Measurements from ENCODE around the gene CSNK1A1.
A peak's percentile ranks its signal among the peaks of the same experiment; 100 is the strongest.
"Not testable (repeated sequence)": the region's sequence is repeated elsewhere in the genome, so short reads cannot be mapped to it uniquely, and the experiment has no call there.

CSNK1A1 gene

DNA sequence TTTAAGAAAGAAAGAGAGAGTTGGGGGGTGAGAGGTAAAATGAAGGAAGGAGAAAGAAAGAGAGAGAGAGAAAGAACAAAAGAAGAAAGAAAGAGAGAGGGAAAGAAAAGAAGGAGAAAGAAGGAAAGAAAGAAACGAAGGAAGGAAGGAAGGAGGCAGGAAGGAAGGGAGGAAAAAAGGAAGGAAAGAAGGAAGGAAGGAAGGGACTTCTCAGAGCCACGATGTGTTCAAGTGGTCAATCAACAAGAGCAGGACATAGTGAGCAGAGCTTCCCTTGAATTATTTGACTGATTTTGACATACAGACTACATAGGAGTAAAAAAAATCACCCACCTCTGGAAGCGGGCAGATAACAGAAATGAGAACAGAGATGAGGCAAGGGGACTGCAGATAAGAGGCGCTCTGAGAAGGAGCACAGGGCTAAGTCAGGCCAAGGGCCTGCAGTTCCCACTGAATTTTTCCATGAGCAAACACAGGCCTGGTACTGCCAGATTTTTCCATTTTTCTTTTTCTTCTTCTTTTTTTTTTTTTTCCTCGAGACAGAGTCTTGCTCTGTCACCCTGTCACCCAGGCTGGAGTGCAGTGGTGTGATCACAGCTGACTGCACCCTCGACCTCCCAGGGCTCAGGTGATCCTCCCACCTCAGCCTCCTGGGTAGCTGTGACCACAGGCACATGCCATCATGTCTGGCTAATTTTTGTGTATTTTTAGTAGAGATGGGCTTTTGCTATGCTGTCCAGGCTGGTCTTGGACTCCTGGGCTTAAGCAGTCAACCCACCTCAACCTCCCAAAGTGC is 94.4 kb downstream of the CSNK1A1 start:
- no peak for DNase-seq (ENCODE audit: low read depth in 2 of 2)

DNA sequence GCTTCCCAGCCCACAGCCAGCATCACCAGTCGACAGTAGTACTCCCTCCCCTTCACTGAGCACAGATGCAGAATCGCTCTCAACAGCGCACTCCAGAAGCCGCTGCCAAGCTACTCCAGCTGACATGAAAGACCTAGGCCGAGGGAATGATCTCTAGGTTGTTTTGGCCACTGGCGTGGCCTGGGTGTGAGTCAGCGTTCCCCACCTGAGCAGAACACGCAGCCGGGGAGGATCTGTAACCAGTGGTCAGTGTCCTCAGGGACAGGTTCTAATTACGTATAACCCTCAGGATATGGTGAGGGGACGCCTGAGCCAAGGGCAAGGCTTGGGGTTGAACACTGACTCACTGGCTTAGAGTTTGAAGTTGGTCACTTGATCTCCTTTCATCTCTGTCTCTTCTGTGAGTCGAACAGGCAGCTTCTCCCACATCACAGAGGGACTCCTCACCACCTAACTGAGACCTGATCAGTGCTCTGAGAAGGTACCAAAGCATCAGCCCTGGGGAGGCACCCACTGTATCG is 95.3 kb downstream of the CSNK1A1 start:
- no peak for DNase-seq (ENCODE audit: low read depth in 2 of 2)

DNA sequence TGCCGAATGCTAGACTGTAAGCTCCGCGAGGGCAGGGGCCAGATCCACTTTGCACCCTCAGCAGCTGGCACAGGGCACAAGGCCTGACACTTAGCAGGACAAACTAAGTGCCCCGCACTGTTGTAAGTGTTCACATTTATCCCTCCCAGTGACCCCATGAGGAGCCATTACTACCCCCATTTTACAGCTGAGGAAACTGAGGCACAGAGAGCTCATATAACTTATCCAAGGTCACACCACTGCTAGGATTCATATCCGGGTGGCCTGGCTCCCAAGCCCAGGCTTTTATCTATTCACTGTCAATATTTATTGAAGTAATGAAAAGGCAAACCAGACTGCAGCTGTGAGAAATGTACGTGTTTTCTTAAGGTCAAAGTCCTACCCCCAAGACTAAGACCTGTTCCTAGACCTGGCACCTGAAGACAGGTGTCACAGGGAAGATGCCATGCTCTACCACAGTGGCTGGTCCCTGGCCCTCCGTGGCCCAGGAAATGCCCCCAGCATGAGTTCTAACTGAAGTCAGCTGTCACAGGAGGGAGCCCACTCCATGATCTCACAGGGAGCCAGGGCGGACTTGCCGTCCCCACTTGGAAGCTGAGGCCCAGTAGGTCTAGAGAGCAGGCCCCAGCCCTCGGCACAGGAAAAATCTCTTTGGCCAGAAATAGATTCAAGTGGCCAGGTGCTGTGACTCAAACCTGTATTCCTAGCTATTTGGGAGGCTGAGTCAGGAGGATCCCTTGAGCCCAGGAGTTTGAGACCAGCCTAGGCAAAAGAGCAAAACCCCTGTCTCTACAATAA is 97.4 kb downstream of the CSNK1A1 start:
- no peak for DNase-seq (ENCODE audit: low read depth in 2 of 2)

DNA sequence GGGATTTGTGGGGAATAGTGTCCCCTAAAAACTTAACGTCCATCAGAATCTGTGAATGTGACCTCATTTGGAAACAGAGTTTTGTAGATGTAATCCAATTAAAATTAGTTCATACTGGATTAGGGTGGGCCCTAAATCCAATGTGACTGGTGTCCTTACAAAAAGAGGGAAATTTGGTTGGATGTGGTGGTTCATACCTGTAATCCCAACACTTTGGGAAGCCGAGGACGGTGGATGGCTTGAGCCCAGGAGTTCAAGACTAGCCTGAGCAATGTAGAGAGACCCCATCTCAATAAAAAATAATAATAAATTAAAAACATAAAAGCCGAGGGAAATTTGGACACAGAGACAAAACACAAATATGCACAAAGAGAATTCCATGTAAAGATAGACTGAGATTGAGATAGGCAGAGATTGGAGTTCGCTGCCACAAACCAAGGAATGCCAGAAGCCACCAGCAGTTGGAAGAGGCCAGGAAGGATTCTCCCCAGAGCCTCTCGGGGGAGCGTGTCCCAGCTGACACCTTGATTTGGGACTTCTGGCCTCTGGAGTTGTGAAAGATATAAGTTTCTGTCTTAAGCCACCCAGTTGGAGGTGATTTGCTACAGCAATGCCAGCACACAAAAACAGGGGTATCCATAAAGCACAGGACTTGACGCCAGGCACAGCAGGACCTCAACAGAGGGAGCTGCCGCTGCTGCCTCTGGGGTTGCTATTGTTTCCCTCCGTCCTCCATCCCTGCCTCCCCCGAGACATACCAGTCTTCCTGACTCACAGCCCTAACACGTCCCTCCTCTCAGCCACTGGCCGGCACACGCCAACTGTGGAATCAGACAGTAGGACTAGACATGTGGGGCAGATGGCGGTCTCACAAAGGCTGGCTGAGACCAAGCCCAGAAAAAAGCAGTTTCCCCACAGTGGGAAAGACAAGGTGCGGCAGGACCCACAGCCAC is 98.3 kb downstream of the CSNK1A1 start:
- DNase-seq (ENCODE audit: low read depth in 2 of 2): no peak

- no peak for DNase-seq (ENCODE audit: low read depth in 2 of 2)
Measured at GRCh38 chr5:149452007-149452664, 99.1 kb downstream of the CSNK1A1 start.

DNA sequence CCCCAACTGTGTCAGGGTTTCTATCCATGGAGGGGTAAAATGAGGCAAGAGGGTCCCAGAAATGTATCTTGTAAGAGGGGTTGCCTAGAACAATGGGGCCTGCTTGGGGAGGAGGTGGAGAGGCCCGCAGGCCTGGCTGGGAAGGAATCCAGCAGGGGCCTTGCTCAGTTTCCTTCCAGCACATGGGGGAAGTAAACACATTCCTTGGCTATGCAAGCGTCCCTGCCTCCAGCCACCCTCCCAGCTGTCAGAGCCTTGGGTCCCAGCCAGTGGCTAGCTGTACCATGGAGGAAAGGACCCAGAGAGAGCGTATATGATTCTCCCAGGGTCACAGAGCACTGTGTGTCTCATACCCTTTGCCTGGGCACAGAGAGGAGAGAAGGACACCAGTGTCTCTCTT is 101.0 kb downstream of the CSNK1A1 start:
- no peak for DNase-seq (ENCODE audit: low read depth in 2 of 2)

- DNase-seq (ENCODE audit: low read depth in 2 of 2): no peak
Measured at GRCh38 chr5:149448831-149449714, 102.2 kb downstream of the CSNK1A1 start.

- DNase-seq (ENCODE audit: low read depth in 2 of 2): no peak
Measured at GRCh38 chr5:149448431-149448830, 102.8 kb downstream of the CSNK1A1 start.

GRCh38 chr5:149447373-149448367 is 103.6 kb downstream of the CSNK1A1 start:
- DNase-seq (ENCODE audit: low read depth in 2 of 2): no peak

- not testable (repeated sequence) for DNase-seq (ENCODE audit: low read depth in 2 of 2)
Measured at GRCh38 chr5:149446794-149447193, 104.4 kb downstream of the CSNK1A1 start.

DNA sequence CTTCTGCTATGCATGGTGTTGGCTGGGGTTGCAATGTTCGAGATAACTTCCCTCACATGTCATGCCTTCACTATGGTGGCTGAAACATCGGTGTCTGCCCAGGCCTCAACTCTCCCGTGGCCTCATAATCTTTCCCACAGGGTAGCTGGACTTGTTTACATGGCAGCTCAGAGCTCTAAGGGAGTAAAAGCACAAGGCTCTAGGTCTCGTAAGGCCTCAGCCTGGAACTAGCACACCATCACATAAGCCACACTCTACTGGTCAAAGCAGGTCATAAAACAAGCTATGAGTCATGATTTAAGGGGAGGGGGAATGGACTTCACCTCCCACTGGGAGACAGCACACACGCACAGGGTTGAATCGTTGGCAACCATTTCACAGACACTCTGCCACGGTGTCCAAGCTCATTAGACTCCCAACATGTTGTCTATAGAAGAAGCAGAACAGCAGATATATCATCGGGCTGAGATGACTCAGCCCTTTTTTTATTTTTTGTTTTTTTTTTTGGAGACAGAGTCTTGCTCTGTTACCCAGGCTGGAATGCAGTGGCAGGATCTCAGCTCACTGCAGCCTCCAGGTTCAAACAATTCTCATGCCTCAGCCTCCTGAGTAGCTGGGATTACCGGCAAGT is 105.4 kb downstream of the CSNK1A1 start:
- DNase-seq (ENCODE audit: low read depth in 2 of 2): no peak

DNA sequence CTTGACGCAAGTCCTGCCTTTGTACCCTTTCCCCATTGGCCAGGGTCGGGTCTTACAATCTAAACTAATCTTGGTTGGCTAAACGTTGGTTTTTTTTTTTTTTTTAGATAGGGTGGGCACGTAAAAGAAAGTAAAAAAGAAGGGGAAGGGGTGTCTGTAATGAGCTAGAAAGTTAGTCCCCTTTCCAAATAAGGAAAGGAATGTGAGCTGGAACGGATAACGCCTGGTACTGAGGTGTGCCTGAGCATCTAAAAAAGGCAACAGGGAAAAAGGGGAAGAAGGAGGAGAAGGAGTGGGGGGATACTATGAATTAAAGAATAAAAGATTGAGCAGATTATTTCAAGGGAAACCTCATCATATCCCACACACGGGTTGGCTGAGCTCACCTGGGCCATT is 105.9 kb downstream of the CSNK1A1 start:
- DNase-seq (ENCODE audit: low read depth in 2 of 2): no peak

GRCh38 chr5:149444430-149444829 is 106.8 kb downstream of the CSNK1A1 start:
- not testable (repeated sequence) for DNase-seq (ENCODE audit: low read depth in 2 of 2)

DNA sequence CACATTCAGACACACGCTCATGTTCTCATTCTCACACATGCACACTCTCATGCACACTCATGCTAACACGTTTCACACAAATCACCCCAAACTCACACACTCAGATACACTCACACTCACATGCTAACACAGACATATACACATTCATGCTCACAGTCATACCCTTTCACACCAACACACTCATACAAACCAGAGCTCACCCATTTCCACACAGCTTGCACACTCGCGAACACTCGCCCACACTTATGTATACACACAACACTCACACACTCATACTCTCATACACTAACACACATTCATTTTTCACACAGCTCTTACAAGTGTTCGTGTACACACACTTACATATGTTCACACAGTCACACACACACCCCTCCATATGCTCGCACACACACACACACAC is 108.0 kb downstream of the CSNK1A1 start:
- DNase-seq (ENCODE audit: low read depth in 2 of 2): no peak

DNA sequence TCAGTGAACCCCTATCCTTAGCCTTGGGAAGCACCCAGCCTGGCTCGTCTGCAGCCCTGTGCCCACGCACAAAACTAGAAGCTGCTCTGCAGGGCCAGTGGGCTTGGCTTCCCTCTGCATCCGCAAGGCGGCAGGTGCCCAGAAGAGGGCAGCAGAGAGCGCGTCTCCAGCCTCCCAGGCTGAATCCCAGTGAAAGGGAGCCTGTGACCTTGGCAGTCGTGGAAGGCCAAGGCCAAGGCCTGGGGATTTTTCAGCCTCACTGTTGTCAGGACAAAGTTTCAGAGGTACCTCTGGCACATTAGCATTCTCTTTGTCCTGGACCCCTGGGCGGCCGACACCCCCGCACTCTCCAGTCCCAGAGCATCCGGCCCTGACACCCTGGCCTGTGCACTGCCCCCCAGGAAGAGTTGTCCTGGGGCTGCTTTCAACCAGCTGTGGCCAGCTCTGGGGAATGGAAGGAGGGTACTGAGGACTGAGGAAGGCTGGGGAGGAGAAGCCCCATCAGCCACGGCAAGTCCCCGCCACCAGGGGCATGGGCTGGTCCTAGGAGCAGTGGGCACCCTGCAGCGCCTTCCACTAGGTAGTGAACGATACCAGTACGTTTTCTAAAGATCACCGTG is 108.6 kb downstream of the CSNK1A1 start:
- DNase-seq (ENCODE audit: low read depth in 2 of 2): peak; percentile 54 to 57

Measured in stimulated activated CD8-positive, alpha-beta memory T cell treated with anti-CD3 and anti-CD28 coated beads, Interleukin-15, amount 100 ng/mL, for 48 hours (primary cell).